Glutamatergic neuron (in vitro differentiated cells): ENCODE results near the gene PICK1. TPM values are rescaled to one million over a fixed set of nuclear protein-coding genes. Genes with fewer than 3 reads are reported as not detected.

ENCODE experiments used
- DNase-seq: peaks from one replicate; pipeline ENCODE4 v3.0.0; 2022
- H3K27ac Mint-ChIP-seq: one replicate; pipeline ENCODE4 v1.8.0; 2020; ENCODE audit warnings: mild to moderate bottlenecking, mixed read lengths, inconsistent platforms; ENCODE audit not compliant: unreplicated experiment
- H3K27me3 Mint-ChIP-seq: one replicate; pipeline ENCODE4 v1.8.0; 2020; ENCODE audit warnings: mild to moderate bottlenecking, moderate library complexity, mixed read lengths, inconsistent platforms; ENCODE audit not compliant: unreplicated experiment
- H3K36me3 Mint-ChIP-seq: one replicate; pipeline ENCODE4 v1.8.0; 2020; ENCODE audit warnings: mild to moderate bottlenecking, mixed read lengths, inconsistent platforms; ENCODE audit not compliant: unreplicated experiment
- H3K4me1 Mint-ChIP-seq: one replicate; pipeline ENCODE4 v1.8.0; 2020; ENCODE audit warnings: mild to moderate bottlenecking, low read depth, mixed read lengths, inconsistent platforms; ENCODE audit not compliant: unreplicated experiment
- H3K4me3 Mint-ChIP-seq: one replicate; pipeline ENCODE4 v1.8.0; 2020; ENCODE audit warnings: mild to moderate bottlenecking, mixed read lengths, inconsistent platforms; ENCODE audit not compliant: unreplicated experiment
- H3K9me3 Mint-ChIP-seq: one replicate; pipeline ENCODE4 v1.8.0; 2020; ENCODE audit warnings: mild to moderate bottlenecking, moderate library complexity, mixed read lengths, inconsistent platforms; ENCODE audit not compliant: unreplicated experiment
- CTCF ChIP-seq: fragments of 200-600 bp; sonication (generic); IDR thresholded peaks from one replicate; pipeline ENCODE4 v1.5.0; 2021; ENCODE audit not compliant: partially characterized antibody, unreplicated experiment
- total RNA-seq: library from RNA; stranded (reverse); fragmentation: NEBNext Ultra II Directional; extraction: Animal tissue kit (Norgen Biotek cat#: 25700); gene quantifications from one replicate; pipeline ENCODE4 v1.2.1, GENCODE V29; 2021; ENCODE audit not compliant: unreplicated experiment

Gene PICK1
- total RNA-seq, 1 donor from 2014 or later, result 44.8 TPM

- peaks cover 6% of the 10 kb centered on the region for H3K4me1 Mint-ChIP-seq
- TF ChIP-seq CTCF, result no peak
- H3K27ac Mint-ChIP-seq, result no peak overlapping the region
- H3K9me3 Mint-ChIP-seq, result peaks cover 5% of the 10 kb centered on the region
- H3K36me3 Mint-ChIP-seq, result no peaks in the 10 kb centered on the region
- no peak overlapping the region for H3K4me3 Mint-ChIP-seq
- peaks cover 10% of the 10 kb centered on the region for H3K27me3 Mint-ChIP-seq
- no peak for DNase-seq
These were observed 40.7 kb upstream of the PICK1 start for GRCh38 chr22:38016182-38017151.

- H3K27ac Mint-ChIP-seq, result no peak overlapping the region
- no peak for DNase-seq
- H3K4me1 Mint-ChIP-seq, result peaks cover 6% of the 10 kb centered on the region
- H3K27me3 Mint-ChIP-seq, result peaks cover 10% of the 10 kb centered on the region
- no peak for TF ChIP-seq CTCF
- H3K4me3 Mint-ChIP-seq, result no peak overlapping the region
- H3K36me3 Mint-ChIP-seq, result no peaks in the 10 kb centered on the region
- H3K9me3 Mint-ChIP-seq, result peaks cover 5% of the 10 kb centered on the region
These were observed 39.8 kb upstream of the PICK1 start for GRCh38 chr22:38017272-38017920.

- DNase-seq, result no peak
- peaks cover 6% of the 10 kb centered on the region for H3K4me1 Mint-ChIP-seq
- peaks cover 5% of the 10 kb centered on the region for H3K9me3 Mint-ChIP-seq
- H3K27me3 Mint-ChIP-seq, result peaks cover 10% of the 10 kb centered on the region
- no peak for TF ChIP-seq CTCF
- H3K27ac Mint-ChIP-seq, result no peak overlapping the region
- no peak overlapping the region for H3K4me3 Mint-ChIP-seq
- no peaks in the 10 kb centered on the region for H3K36me3 Mint-ChIP-seq
These were observed 39.0 kb upstream of the PICK1 start for GRCh38 chr22:38017939-38018885.

GRCh38 chr22:38018938-38019827, 38.0 kb upstream of the PICK1 start:
- H3K36me3 Mint-ChIP-seq, result no peaks in the 10 kb centered on the region
- peaks cover 5% of the 10 kb centered on the region for H3K9me3 Mint-ChIP-seq
- DNase-seq, result no peak
- H3K27me3 Mint-ChIP-seq, result peaks cover 10% of the 10 kb centered on the region
- H3K4me1 Mint-ChIP-seq, result peaks cover 6% of the 10 kb centered on the region
- no peak for TF ChIP-seq CTCF
- H3K4me3 Mint-ChIP-seq, result no peak overlapping the region
- no peak overlapping the region for H3K27ac Mint-ChIP-seq
